Upper lobe of right lung (tissue), 1 donor: ENCODE data around the gene PSME1. TPM values are rescaled to one million over a fixed set of nuclear protein-coding genes. Genes with fewer than 3 reads are reported as not detected.

Experiments used
- ATAC-seq: fragments of 200-7000 bp; cut with Tn5 transposase; one replicate; pipeline ENCODE4 v1.9.1; 2020; ENCODE audit warnings: mild to moderate bottlenecking, moderate library complexity
- DNase-seq: peaks from one replicate; pipeline ENCODE4 v3.0.0-alpha.2; 2020
- H3K27ac ChIP-seq: fragments of 200-600 bp; one replicate; pipeline ENCODE4 v1.8.0; 2022
- H3K27me3 ChIP-seq: fragments of 200-600 bp; one replicate; pipeline ENCODE4 v1.8.0; 2022; ENCODE audit warnings: mild to moderate bottlenecking
- H3K36me3 ChIP-seq: fragments of 200-600 bp; one replicate; pipeline ENCODE4 v1.8.0; 2022
- H3K4me1 ChIP-seq: fragments of 200-600 bp; one replicate; pipeline ENCODE4 v1.8.0; 2022
- H3K4me3 ChIP-seq: fragments of 200-600 bp; one replicate; pipeline ENCODE4 v1.8.0; 2022; ENCODE audit warnings: mild to moderate bottlenecking
- H3K9me3 ChIP-seq: fragments of 200-600 bp; one replicate; pipeline ENCODE4 v1.8.0; 2022
- CTCF ChIP-seq: fragments of 200-600 bp; IDR thresholded peaks from one replicate; pipeline ENCODE4 v1.8.0; 2022; ENCODE audit warnings: antibody characterized with exemption
- intact Hi-C: fragments of 100-400 bp; cut with DNase I; formaldehyde crosslinking; loops from one replicate; pipeline ENCODE4 v1.11.0; 2022
- long read RNA-seq: library from polyadenylated mRNA; unstranded; transcript quantifications from one replicate; pipeline ENCODE4 v2.0.0, GENCODE V29; 2021
- total RNA-seq: library from RNA; stranded (reverse); fragmentation: NEBNext Ultra II Directional; extraction: Animal tissue kit (Norgen Biotek cat#: 25700); gene quantifications from one replicate; pipeline ENCODE4 v1.2.1, GENCODE V29; 2021
- donor health status: DM: no; HTN: yes; CAD: no; lungs with severe emphysema.

Gene PSME1
- total RNA-seq = 171 TPM
- long read RNA-seq, transcript PSME1-201 (11 exons, 1,006 nt) = major isoform, 114 of 161 reads
- long read RNA-seq, partial matches to known transcripts = 25 of 161 reads
- long read RNA-seq, other reads (novel, unspliced or antisense) = 14 of 161 reads

GRCh38 chr14:24135834-24136683, at the start of gene PSME1:
PSME1 (plus strand) TSS chr14:24136194; CDS start chr14:24136263, 69 bp downstream.
- H3K27ac ChIP-seq = peak within 1 kb of the TSS; percentile 91
- ATAC-seq = peak; percentile 99
- peak; percentile 98 for DNase-seq
- intact Hi-C loops = no loop called here
- peaks cover 21% of the 10 kb centered on the region for H3K36me3 ChIP-seq
- H3K9me3 ChIP-seq = no peaks in the 10 kb centered on the region
- no peaks in the 10 kb centered on the region for H3K27me3 ChIP-seq
- peak within 1 kb of the TSS; percentile 99 for H3K4me3 ChIP-seq
- H3K4me1 ChIP-seq = peaks cover 28% of the 10 kb centered on the region
- TF ChIP-seq CTCF = no peak

- H3K36me3 ChIP-seq = no peaks in the 10 kb centered on the region
- no peak overlapping the region for H3K27ac ChIP-seq
- no peak for ATAC-seq
- intact Hi-C loops = no loop called here
- no peak for TF ChIP-seq CTCF
- no peaks in the 10 kb centered on the region for H3K27me3 ChIP-seq
- no peak for DNase-seq
- no peak overlapping the region for H3K4me3 ChIP-seq
- H3K9me3 ChIP-seq = no peaks in the 10 kb centered on the region
- no peaks in the 10 kb centered on the region for H3K4me1 ChIP-seq
These were observed 49.0 kb upstream of the PSME1 start for GRCh38 chr14:24087004-24087403.

GRCh38 chr14:24088095-24088494, 47.9 kb upstream of the PSME1 start:
- no peaks in the 10 kb centered on the region for H3K9me3 ChIP-seq
- ATAC-seq (no peak), DNase-seq (no peak)
- H3K27me3 ChIP-seq = no peaks in the 10 kb centered on the region
- no peak overlapping the region for H3K27ac ChIP-seq
- peaks cover 2% of the 10 kb centered on the region for H3K4me1 ChIP-seq
- intact Hi-C loops = no loop called here
- no peaks in the 10 kb centered on the region for H3K36me3 ChIP-seq
- TF ChIP-seq CTCF = no peak
- no peak overlapping the region for H3K4me3 ChIP-seq

- intact Hi-C loops = no loop called here
- H3K9me3 ChIP-seq = no peaks in the 10 kb centered on the region
- H3K36me3 ChIP-seq = no peaks in the 10 kb centered on the region
- no peak for DNase-seq
- peaks cover 9% of the 10 kb centered on the region for H3K4me1 ChIP-seq
- H3K4me3 ChIP-seq = no peak overlapping the region
- H3K27ac ChIP-seq = no peak overlapping the region
- no peak for TF ChIP-seq CTCF
- ATAC-seq = no peak
- no peaks in the 10 kb centered on the region for H3K27me3 ChIP-seq
These were observed 46.1 kb upstream of the PSME1 start for GRCh38 chr14:24089890-24090289.

GRCh38 chr14:24092110-24092504, 43.9 kb upstream of the PSME1 start:
- peaks cover 20% of the 10 kb centered on the region for H3K4me1 ChIP-seq
- H3K27ac ChIP-seq = no peak overlapping the region
- no peaks in the 10 kb centered on the region for H3K9me3 ChIP-seq
- ATAC-seq (no peak), DNase-seq (no peak)
- intact Hi-C loops = no loop called here
- no peak for TF ChIP-seq CTCF
- no peaks in the 10 kb centered on the region for H3K36me3 ChIP-seq
- H3K4me3 ChIP-seq = no peak overlapping the region
- no peaks in the 10 kb centered on the region for H3K27me3 ChIP-seq
